Tibial artery (tissue), 4 donors: ENCODE data around the gene ARHGEF17.

Experiments
- DNase-seq, 2 donors: peaks; one replicate each; pipeline ENCODE4 v3.0.0-alpha.2; 2019
- H3K27ac ChIP-seq, 2 donors: fragments of 200-600 bp; sonication (generic) in 1 of 2; 1 replicate in 1 of 2; 2 replicates in 1 of 2; pipeline ENCODE4 v1.5.1; 2018 to 2019; ENCODE audit warnings: mild to moderate bottlenecking in 1 of 2
- H3K27me3 ChIP-seq, 2 donors: fragments of 200-600 bp; sonication (generic) in 1 of 2; one replicate each; pipeline versions ENCODE4 v1.5.1 to v1.6.0; 2016 to 2019
- H3K36me3 ChIP-seq, 3 donors: fragments of 200-600 bp; sonication (generic) in 2 of 3; one replicate each; pipeline ENCODE4 v1.5.1; 2016 to 2019; ENCODE audit warnings: mild to moderate bottlenecking in 2 of 3
- H3K4me1 ChIP-seq, 4 donors: fragments of 200-600 bp; sonication (generic) in 2 of 4; 1 replicate in 3 of 4; 2 replicates in 1 of 4; pipeline ENCODE4 v1.5.1; 2016 to 2019
- H3K4me3 ChIP-seq, 2 donors: fragments of 200-600 bp; sonication (generic) in 1 of 2; 1 replicate in 1 of 2; 2 replicates in 1 of 2; pipeline ENCODE4 v1.5.1; 2018 to 2019; ENCODE audit warnings: mild to moderate bottlenecking in 2 of 2
- H3K9me3 ChIP-seq, 3 donors: fragments of 200-600 bp; sonication (generic) in 1 of 3; one replicate each; pipeline ENCODE4 v1.5.1; 2016 to 2019
- intact Hi-C: fragments of 100-400 bp; cut with DNase I; formaldehyde crosslinking; loops from one replicate; pipeline ENCODE4 v1.15.0; 2023; ENCODE audit warnings: low total_unique reads
- TF ChIP-seq, protein P1 (sequence below), 2 experiments: fragments of 200-600 bp in 1 of 2; fragments of 450-650 bp in 1 of 2; IDR thresholded peaks; one replicate each; pipeline ENCODE4 v1.5.1; 2017 to 2019; ENCODE audit warnings: antibody characterized with exemption in 2 of 2, mild to moderate bottlenecking in 1 of 2, moderate library complexity in 1 of 2

ARHGEF17 gene

DNA sequence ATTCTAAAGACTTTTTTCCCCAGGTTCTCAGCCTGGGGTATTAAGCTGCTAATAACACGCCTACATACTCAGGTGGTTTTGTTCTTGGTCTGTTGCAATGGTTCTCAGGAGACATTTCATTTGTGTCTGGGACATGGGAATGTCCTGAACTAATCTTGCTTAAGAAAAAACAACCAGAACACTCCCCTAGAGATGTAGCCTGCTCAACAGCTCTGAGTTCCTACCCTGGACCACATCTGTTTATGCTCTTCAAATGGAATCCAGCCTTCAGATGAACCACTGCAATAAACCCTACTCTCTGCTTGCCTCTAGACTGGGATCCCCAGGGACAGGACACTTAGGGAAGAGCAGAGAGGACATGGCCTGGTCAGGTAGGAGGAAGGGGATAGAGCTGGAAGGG lies 98.1 kb downstream of the ARHGEF17 start:
- intact Hi-C loops = no loop called here
- Histone ChIP-seq H3K27ac (no peak overlapping the region), H3K27me3 (no peaks in the 10 kb centered on the region), H3K4me1 (no peaks in the 10 kb centered on the region), H3K9me3 (no peaks in the 10 kb centered on the region), H3K36me3 (peaks cover 9 to 57% (median 35%) of the 10 kb centered on the region in 3 donors), H3K4me3 (no peak overlapping the region)
- TF ChIP-seq, protein P1, sequence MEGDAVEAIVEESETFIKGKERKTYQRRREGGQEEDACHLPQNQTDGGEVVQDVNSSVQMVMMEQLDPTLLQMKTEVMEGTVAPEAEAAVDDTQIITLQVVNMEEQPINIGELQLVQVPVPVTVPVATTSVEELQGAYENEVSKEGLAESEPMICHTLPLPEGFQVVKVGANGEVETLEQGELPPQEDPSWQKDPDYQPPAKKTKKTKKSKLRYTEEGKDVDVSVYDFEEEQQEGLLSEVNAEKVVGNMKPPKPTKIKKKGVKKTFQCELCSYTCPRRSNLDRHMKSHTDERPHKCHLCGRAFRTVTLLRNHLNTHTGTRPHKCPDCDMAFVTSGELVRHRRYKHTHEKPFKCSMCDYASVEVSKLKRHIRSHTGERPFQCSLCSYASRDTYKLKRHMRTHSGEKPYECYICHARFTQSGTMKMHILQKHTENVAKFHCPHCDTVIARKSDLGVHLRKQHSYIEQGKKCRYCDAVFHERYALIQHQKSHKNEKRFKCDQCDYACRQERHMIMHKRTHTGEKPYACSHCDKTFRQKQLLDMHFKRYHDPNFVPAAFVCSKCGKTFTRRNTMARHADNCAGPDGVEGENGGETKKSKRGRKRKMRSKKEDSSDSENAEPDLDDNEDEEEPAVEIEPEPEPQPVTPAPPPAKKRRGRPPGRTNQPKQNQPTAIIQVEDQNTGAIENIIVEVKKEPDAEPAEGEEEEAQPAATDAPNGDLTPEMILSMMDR (IDR thresholded peaks at IDR 0.05) = no peak
- DNase-seq = no peak

DNA sequence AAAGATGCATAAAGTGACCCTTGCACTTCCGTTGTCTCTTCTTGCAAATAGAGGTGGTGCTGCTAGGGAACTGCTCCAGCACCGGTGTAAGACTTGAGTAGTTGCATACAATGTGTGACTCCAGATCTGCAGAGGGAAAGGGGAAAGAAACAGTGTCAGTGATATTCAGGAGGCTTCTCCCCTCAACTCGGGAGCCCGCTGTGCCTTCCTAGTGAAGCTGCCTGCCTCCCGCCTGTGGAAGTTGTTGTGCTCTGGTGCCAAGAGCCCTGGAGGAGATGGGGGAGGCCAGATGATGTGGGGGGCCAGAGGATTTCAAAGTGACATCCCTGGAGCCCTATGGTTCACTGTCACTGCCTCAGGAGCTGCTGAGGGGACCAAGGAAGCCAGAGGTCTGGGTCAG lies 98.5 kb downstream of the ARHGEF17 start:
- DNase-seq = no peak
- Histone ChIP-seq H3K27me3 (no peaks in the 10 kb centered on the region), H3K27ac (no peak overlapping the region), H3K36me3 (peaks cover 9 to 62% (median 35%) of the 10 kb centered on the region in 3 donors), H3K4me3 (no peak overlapping the region), H3K4me1 (no peaks in the 10 kb centered on the region), H3K9me3 (no peaks in the 10 kb centered on the region)
- intact Hi-C loops = no loop called here
- TF ChIP-seq, protein P1 (IDR thresholded peaks at IDR 0.05) = no peak

DNA sequence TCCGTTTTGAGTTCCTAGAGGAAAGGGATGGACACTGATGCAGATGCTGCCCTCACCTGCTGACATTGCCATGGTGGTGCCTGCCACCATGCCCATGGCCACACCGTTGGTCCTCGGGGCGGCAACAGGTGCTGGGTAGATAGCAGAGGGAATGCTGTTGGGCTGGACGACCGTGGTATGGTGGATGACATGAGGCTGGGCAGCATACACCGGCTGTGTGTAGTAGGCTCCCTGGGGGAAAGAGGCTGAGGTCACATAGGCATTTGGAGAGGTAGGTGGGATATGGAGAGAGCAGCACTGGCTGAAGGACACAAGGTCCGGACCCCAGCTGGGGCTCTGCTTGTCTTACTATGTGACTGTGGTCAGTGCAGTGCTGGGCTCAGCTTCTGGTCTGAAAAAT lies 101.4 kb downstream of the ARHGEF17 start:
- DNase-seq = no peak
- H3K36me3 ChIP-seq = peaks cover 9 to 55% (median 35%) of the 10 kb centered on the region in 3 donors
- intact Hi-C loops = no loop called here

DNA sequence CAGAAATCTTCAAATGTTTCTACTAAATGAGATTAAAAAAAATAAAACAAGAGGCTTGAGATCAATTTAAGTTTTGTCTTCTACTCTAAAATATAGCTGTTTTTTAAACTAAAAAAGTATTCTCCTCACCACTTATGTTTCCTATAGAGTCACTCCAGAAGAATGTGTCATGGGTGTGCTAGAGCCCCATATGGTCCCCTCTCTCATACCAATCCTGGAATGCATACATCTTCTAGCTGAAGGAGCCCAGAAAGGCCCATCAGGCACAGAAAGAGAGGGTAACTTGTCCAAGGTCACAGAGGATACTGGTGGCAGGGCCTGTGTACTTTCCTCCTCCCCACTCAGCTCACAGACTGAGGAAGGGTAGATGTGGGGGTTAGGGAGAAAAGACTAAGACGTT lies 102.6 kb downstream of the ARHGEF17 start:
- H3K27ac ChIP-seq = no peak overlapping the region
- peaks cover 0 to 28% (median 17%) of the 10 kb centered on the region in 4 donors for H3K4me1 ChIP-seq
- no peaks in the 10 kb centered on the region for H3K27me3 ChIP-seq
- H3K9me3 ChIP-seq = no peaks in the 10 kb centered on the region
- DNase-seq = no peak
- intact Hi-C loops = no loop called here
- H3K36me3 ChIP-seq = peaks cover 9 to 45% (median 31%) of the 10 kb centered on the region in 3 donors
- H3K4me3 ChIP-seq = no peak overlapping the region
- TF ChIP-seq, protein P1 (IDR thresholded peaks at IDR 0.05) = no peak

More for the DNA sequence above, 101.4 kb downstream of the ARHGEF17 start:
- H3K27ac ChIP-seq = no peak overlapping the region
- TF ChIP-seq, protein P1 (IDR thresholded peaks at IDR 0.05) = no peak
- H3K9me3 ChIP-seq = no peaks in the 10 kb centered on the region
- H3K4me3 ChIP-seq = no peak overlapping the region
- peaks cover 0 to 17% (median 7%) of the 10 kb centered on the region in 4 donors for H3K4me1 ChIP-seq
- H3K27me3 ChIP-seq = no peaks in the 10 kb centered on the region

DNA sequence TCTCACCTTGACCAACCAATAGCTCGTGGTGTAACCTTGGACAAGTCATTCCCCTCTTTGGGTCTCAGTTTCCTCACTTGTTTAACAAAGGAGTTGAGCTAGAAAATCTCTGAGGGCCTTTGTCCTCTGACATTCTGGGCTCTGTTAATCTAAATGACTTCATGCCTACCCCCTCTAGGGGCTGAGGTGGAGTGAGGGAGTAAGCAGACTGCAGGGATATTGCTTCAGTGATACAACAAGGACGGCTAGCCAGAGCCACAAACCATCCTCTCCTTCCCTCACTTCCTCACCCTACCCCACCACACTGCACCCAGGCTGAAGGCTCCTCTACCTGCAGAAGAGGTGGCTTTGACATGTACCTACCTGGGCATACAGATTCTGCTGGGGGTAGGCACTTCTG lies 103.0 kb downstream of the ARHGEF17 start:
- Histone ChIP-seq H3K27ac (no peak overlapping the region), H3K9me3 (no peaks in the 10 kb centered on the region), H3K27me3 (no peaks in the 10 kb centered on the region), H3K4me3 (no peak overlapping the region), H3K36me3 (peaks cover 9 to 41% (median 31%) of the 10 kb centered on the region in 3 donors), H3K4me1 (peaks cover 0 to 33% (median 19%) of the 10 kb centered on the region in 4 donors)
- intact Hi-C loops = no loop called here
- TF ChIP-seq, protein P1 (IDR thresholded peaks at IDR 0.05) = no peak
- no peak for DNase-seq

DNA sequence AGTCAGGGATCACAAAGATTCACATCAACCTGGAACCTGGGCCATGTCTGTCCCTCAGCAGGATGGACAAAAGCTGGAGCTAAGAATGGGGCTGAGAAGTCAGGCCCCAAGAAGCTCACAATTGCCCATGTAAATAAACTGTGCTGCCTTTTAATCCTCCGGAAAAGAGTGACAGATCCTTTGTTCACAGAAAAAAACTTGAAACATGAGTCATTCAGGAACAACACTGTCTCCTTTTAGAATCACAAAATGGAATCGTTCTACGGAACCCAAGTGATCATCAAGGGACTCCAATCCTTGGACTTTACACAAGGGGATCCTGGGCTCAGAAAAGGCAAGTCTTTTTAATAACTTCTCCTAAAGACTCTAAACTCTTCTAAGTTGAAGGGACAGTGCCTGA lies 104.2 kb downstream of the ARHGEF17 start:
- H3K4me1 ChIP-seq = peaks cover 0 to 38% (median 22%) of the 10 kb centered on the region in 4 donors
- H3K27me3 ChIP-seq = no peaks in the 10 kb centered on the region
- intact Hi-C loops = no loop called here
- no peak overlapping the region for H3K4me3 ChIP-seq
- DNase-seq = no peak
- peak overlapping the region in 1 of 2 donors; percentile 9 for H3K27ac ChIP-seq
- H3K36me3 ChIP-seq = peaks cover 0 to 30% (median 21%) of the 10 kb centered on the region in 3 donors
- TF ChIP-seq, protein P1 (IDR thresholded peaks at IDR 0.05) = no peak
- H3K9me3 ChIP-seq = no peaks in the 10 kb centered on the region
